Measurements from ENCODE around the gene RGS14.
"Not testable (repeated sequence)": the region's sequence is repeated elsewhere in the genome, so short reads cannot be mapped to it uniquely, and the experiment has no call there.

RGS14 gene

GRCh38 chr5:177335701-177336065 is 22.0 kb upstream of the RGS14 start:
- Histone ChIP-seq H3K27me3 (ENCODE audit: insufficient read depth, low read depth, severe bottlenecking) (no peaks in the 10 kb centered on the region), H3K36me3 (peaks cover 2% of the 10 kb centered on the region; the same call in 1 of the 2 replicates), H3K27ac (no peak overlapping the region), H3K9me3 (ENCODE audit: severe bottlenecking) (no peaks in the 10 kb centered on the region), H3K4me3 (ENCODE audit: low read depth, low read length) (no peak overlapping the region)
- TF ChIP-seq, protein P1, sequence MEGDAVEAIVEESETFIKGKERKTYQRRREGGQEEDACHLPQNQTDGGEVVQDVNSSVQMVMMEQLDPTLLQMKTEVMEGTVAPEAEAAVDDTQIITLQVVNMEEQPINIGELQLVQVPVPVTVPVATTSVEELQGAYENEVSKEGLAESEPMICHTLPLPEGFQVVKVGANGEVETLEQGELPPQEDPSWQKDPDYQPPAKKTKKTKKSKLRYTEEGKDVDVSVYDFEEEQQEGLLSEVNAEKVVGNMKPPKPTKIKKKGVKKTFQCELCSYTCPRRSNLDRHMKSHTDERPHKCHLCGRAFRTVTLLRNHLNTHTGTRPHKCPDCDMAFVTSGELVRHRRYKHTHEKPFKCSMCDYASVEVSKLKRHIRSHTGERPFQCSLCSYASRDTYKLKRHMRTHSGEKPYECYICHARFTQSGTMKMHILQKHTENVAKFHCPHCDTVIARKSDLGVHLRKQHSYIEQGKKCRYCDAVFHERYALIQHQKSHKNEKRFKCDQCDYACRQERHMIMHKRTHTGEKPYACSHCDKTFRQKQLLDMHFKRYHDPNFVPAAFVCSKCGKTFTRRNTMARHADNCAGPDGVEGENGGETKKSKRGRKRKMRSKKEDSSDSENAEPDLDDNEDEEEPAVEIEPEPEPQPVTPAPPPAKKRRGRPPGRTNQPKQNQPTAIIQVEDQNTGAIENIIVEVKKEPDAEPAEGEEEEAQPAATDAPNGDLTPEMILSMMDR (IDR thresholded peaks at IDR 0.05; ENCODE audit: low read depth, low read length), result no peak
- DNase-seq, result no peak

DNA sequence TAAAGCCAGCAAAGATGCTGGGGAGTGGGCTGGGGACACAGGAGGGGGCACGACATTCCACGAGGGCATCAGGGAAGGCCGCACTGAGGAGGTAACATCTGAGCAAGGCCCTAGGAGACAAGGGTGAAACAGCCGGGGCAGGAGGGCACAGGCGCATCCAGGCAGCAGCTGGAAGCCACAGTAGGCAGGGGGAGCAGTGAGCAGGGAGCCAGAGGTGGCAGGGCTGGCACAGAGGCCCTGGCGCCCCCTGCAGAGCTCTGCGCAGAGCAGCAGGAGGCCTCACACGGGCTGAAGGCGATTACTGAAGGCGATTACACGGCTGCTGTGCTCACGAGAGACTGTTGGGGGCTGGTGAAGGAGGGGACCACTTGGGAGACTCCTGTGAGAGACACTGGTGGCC is 21.6 kb upstream of the RGS14 start:
- Histone ChIP-seq H3K27ac (no peak overlapping the region), H3K4me3 (ENCODE audit: low read depth, low read length) (no peak overlapping the region), H3K27me3 (ENCODE audit: insufficient read depth, low read depth, severe bottlenecking) (no peaks in the 10 kb centered on the region), H3K36me3 (peaks cover 2% of the 10 kb centered on the region; the same call in 1 of the 2 replicates), H3K9me3 (ENCODE audit: severe bottlenecking) (no peaks in the 10 kb centered on the region)
- peak; percentile 25 for DNase-seq
- TF ChIP-seq, protein P1 (IDR thresholded peaks at IDR 0.05; ENCODE audit: low read depth, low read length), result peak; percentile 71

- TF ChIP-seq, protein P1 (IDR thresholded peaks at IDR 0.05; ENCODE audit: low read depth, low read length), result no peak
- no peak for DNase-seq
- Histone ChIP-seq H3K27ac (no peak overlapping the region), H3K4me3 (ENCODE audit: low read depth, low read length) (no peak overlapping the region), H3K9me3 (ENCODE audit: severe bottlenecking) (no peaks in the 10 kb centered on the region), H3K36me3 (peaks cover 2% of the 10 kb centered on the region; the same call in 1 of the 2 replicates), H3K27me3 (ENCODE audit: insufficient read depth, low read depth, severe bottlenecking) (no peaks in the 10 kb centered on the region)
Measured at GRCh38 chr5:177336603-177337494, 20.9 kb upstream of the RGS14 start.

DNA sequence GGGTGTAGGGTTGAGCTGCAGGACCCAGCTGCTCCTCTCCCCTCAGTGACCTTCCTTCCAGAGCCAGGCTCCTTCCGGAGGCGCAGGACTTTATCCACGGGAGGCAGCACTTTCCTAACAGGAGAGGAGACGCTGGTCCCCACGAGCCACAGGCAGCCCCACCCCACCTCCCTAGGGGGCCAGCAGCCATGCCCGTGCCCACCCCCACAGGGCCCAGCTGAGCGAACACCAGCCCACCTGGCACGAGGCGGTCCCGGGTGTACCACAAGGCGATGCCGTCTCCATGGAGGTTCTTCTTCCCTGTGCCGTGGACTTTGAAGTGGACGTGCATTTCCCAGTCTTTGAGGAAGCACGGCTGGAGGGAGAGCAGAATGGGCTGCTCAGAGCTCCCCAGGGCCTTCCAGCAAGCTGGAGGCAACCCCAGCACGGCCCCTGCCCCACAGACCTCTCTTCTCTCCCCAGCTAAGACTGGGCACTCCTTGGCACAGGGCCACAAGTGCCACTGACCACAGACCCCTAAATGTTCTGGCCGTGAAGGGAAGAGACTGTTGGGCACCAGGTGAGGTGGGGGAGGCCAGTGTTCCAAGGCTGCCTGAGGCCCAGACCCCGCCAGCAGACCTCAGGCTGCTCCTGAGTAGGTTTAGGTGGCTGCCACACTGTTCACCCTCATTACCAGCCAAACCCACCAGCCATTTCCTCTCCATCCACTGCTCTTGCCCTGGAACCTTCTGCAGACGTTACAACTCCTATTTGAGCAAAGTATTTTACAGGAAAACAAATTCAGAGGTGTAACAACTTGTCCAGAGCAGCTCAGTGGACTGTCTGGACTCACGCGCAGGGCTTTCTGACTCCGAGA is 19.2 kb upstream of the RGS14 start:
- no peak for DNase-seq
- Histone ChIP-seq H3K27me3 (ENCODE audit: insufficient read depth, low read depth, severe bottlenecking) (no peaks in the 10 kb centered on the region), H3K9me3 (ENCODE audit: severe bottlenecking) (no peaks in the 10 kb centered on the region), H3K27ac (no peak overlapping the region), H3K36me3 (peaks cover 2% of the 10 kb centered on the region; the same call in 1 of the 2 replicates), H3K4me3 (ENCODE audit: low read depth, low read length) (no peak overlapping the region)
- TF ChIP-seq, protein P1 (IDR thresholded peaks at IDR 0.05; ENCODE audit: low read depth, low read length), result no peak

GRCh38 chr5:177339107-177339638 is 18.6 kb upstream of the RGS14 start:
- TF ChIP-seq, protein P1 (IDR thresholded peaks at IDR 0.05; ENCODE audit: low read depth, low read length), result no peak
- H3K4me3 ChIP-seq (ENCODE audit: low read depth, low read length), result no peak overlapping the region
- H3K9me3 ChIP-seq (ENCODE audit: severe bottlenecking), result no peaks in the 10 kb centered on the region
- peaks cover 2% of the 10 kb centered on the region; the same call in 1 of the 2 replicates for H3K36me3 ChIP-seq
- no peak overlapping the region for H3K27ac ChIP-seq
- no peaks in the 10 kb centered on the region for H3K27me3 ChIP-seq (ENCODE audit: insufficient read depth, low read depth, severe bottlenecking)
- DNase-seq, result no peak

DNA sequence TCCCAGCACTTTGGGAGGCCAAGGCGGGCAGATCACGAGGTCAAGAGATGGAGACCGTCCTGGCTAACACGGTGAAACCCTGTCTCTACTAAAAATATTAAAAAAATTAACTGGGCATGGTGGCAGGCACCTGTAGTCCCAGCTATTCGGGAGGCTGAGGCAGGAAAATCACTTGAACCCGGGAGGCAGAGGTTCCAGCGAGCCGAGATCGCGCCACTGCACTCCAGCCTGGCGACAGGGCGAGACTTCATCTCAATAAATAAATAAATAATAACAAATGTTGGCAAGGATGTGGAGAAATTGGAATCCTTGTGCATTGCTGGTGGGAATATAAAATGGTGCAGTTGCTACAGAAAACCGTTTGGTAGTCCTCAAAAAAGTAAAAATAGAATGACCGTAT is 14.7 kb upstream of the RGS14 start:
- not testable (repeated sequence) for H3K9me3 ChIP-seq (ENCODE audit: severe bottlenecking); H3K27me3 ChIP-seq (ENCODE audit: insufficient read depth, low read depth, severe bottlenecking); H3K4me3 ChIP-seq (ENCODE audit: low read depth, low read length); H3K27ac ChIP-seq; H3K36me3 ChIP-seq; DNase-seq
